Gastrocnemius medialis (tissue), 4 donors: ENCODE data around the gene PAPSS1. TPM values are rescaled to one million over a fixed set of nuclear protein-coding genes. Genes with fewer than 3 reads are reported as not detected.
"Not testable (repeated sequence)": the region's sequence is repeated elsewhere in the genome, so short reads cannot be mapped to it uniquely, and the experiment has no call there.

ENCODE experiments used
- ATAC-seq, 2 donors: fragments of 150-250 bp; one replicate each; pipeline ENCODE4 v1.9.1; 2016
- DNase-seq, 2 donors: peaks; one replicate each; pipeline ENCODE4 v3.0.0-alpha.2; 2019
- H3K27ac ChIP-seq, 4 donors: fragments of 200-600 bp; sonication (generic); 1 replicate in 1 of 4; 2 replicates in 3 of 4; pipeline ENCODE4 v1.5.1; 2016 to 2018; ENCODE audit warnings: mild to moderate bottlenecking in 2 of 4, moderate library complexity in 1 of 4
- H3K27me3 ChIP-seq, 3 donors: fragments of 200-600 bp; sonication (generic) in 2 of 3; 1 replicate in 1 of 3; 2 replicates in 2 of 3; pipeline versions ENCODE4 v1.5.1 to v1.6.0; 2016 to 2019; ENCODE audit warnings: mild to moderate bottlenecking in 1 of 3, moderate library complexity in 1 of 3
- H3K36me3 ChIP-seq, 2 donors: fragments of 200-600 bp; sonication (generic) in 1 of 2; one replicate each; pipeline ENCODE4 v1.5.1; 2017 to 2018
- H3K4me1 ChIP-seq, 2 donors: fragments of 200-600 bp; sonication (generic) in 1 of 2; one replicate each; pipeline ENCODE4 v1.5.1; 2016 to 2017; ENCODE audit warnings: mild to moderate bottlenecking in 2 of 2
- H3K4me3 ChIP-seq, 4 donors: fragments of 200-600 bp; sonication (generic) in 3 of 4; 1 replicate in 1 of 4; 2 replicates in 3 of 4; pipeline ENCODE4 v1.5.1; 2016 to 2019; ENCODE audit warnings: mild to moderate bottlenecking in 2 of 4
- H3K9me3 ChIP-seq, 3 donors: fragments of 200-600 bp; sonication (generic) in 2 of 3; 1 replicate in 1 of 3; 2 replicates in 2 of 3; pipeline ENCODE4 v1.5.1; 2016 to 2019
- CTCF ChIP-seq, 5 experiments: fragments of 450-650 bp in 3 of 5; fragments of 200-600 bp in 2 of 5; sonication (generic) in 2 of 5; IDR thresholded peaks in 4 of 5; conservative IDR thresholded peaks in 1 of 5; 1 replicate in 4 of 5; 2 replicates in 1 of 5; pipeline ENCODE4 v1.5.1; 2016 to 2019; ENCODE audit warnings: antibody characterized with exemption in 5 of 5, mild to moderate bottlenecking in 3 of 5, moderate library complexity in 3 of 5
- POLR2A ChIP-seq, 2 donors: fragments of 450-650 bp; IDR thresholded peaks; one replicate each; pipeline ENCODE4 v1.6.1; 2017; ENCODE audit warnings: antibody characterized with exemption in 2 of 2, mild to moderate bottlenecking in 2 of 2, moderate library complexity in 2 of 2
- in situ Hi-C, 4 donors: fragments of 200-750 bp; cut with MboI; loops; one replicate each; pipeline versions ENCODE4 v1.15.0 to v1.8.0; 2017; ENCODE audit warnings: low sequenced_read_pairs in 4 of 4
- intact Hi-C: fragments of 100-400 bp; cut with DNase I; formaldehyde crosslinking; loops from one replicate; pipeline ENCODE4 v1.15.1; 2023; ENCODE audit warnings: low total_unique reads
- total RNA-seq, 4 donors: library from RNA; depleted of rRNA; stranded (reverse); fragments of >200 nt; gene quantifications; one replicate each; pipeline versions ENCODE4 v1.1.0 to v1.2.3, GENCODE V29; 2016

Gene PAPSS1
- total RNA-seq, 4 donors from 2014 or later: 3.7 to 7.0 (median 5.9) TPM

DNA sequence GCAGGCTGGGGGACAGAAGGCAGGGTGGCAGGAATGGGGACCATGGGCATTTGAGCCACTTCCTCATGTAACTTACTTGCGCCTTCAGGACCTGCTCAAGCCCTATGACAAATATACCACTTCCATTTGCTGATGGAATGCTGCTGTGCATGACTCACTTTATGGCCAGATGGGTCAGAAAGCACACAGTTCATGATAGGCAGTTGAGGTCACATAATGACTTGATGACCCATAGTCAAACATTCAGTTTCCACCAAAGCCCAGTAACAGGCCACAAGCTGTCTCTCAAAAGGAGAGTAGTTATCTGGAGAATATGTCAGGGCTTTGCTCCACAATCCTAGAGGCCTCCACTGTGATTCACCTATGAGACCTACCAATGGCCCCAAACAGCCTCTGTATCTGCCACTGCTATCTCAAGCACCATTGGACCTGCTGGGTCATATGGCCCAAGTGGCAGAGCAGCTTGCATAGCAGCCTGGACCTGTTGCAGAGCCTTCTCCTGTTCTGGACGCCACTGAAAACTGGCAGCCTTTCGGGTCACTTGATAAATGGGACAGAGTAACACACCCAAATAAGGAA is 5.3 kb upstream of the PAPSS1 start:
- ATAC-seq (no peak), DNase-seq (no peak)
- Histone ChIP-seq H3K27me3 (no peaks in the 10 kb centered on the region), H3K27ac (no peak overlapping the region), H3K36me3 (no peaks in the 10 kb centered on the region), H3K4me3 (no peak overlapping the region), H3K9me3 (no peaks in the 10 kb centered on the region), H3K4me1 (peaks cover 6 to 10% of the 10 kb centered on the region in 2 donors)
- TF ChIP-seq POLR2A (IDR thresholded peaks at IDR 0.05) (no peak), CTCF (IDR thresholded peaks at IDR 0.05 in 4 of 5, conservative IDR thresholded peaks at IDR 0.05 in 1 of 5) (no peak)
- in situ Hi-C loops: no loop called here
- intact Hi-C loops: no loop called here

GRCh38 chr4:107723331-107723730 is 3.3 kb upstream of the PAPSS1 start:
- H3K9me3 ChIP-seq, H3K4me3 ChIP-seq, ATAC-seq, H3K27me3 ChIP-seq, H3K36me3 ChIP-seq, H3K27ac ChIP-seq, DNase-seq: not testable (repeated sequence)
- in situ Hi-C loops: loop anchor here in 2 of 4 donors (25.0 kb wide), 2 partner anchors 889 to 914 kb away; partner anchors contain the start of gene RPL34 (in 1 of the 2)
- intact Hi-C loops: loop anchor here (5.0 kb wide), 3 partner anchors 264 to 1406 kb away; partner anchors contain the start of genes AIMP1, HADH, RPL34 and TBCK
- peaks cover 6 to 16% of the 10 kb centered on the region in 2 donors for H3K4me1 ChIP-seq

DNA sequence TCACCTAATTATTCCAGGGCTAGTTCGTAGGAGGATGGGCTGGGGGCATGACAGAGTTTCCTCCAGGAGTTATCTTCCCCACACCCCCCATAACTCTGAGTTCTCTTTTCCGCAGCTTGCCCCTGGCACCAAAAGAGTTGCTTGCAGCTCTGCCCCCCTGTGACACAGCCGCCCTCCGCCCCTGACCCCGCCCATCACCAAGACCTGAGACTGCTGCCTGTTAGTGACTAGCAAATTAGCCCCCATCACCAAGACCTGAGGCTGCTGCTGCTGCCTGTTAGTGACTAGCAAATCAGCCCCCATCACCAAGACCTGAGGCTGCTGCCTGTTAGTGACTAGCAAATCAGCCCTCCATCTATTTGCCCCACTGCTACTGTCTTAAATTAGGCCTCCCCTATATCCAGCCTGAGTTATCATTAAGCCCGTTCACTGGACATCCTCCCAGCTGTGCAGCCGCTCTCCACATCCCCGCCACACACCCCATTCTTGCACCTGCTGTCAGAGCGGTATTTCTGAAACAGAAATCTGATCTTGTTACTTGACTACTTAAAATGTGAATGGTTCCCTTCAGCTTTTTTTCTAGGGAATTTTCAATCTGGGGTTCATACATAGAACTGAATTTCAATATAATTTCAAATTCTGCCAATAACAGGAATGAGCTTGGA is 1.5 kb upstream of the PAPSS1 start:
- H3K4me3 ChIP-seq: peak overlapping the region in 2 of 4 donors; percentile 95 to 99
- peak overlapping the region in 1 of 4 donors; percentile 94 for H3K27ac ChIP-seq
- DNase-seq (no peak), ATAC-seq (no peak)
- no peaks in the 10 kb centered on the region for H3K9me3 ChIP-seq
- peaks cover 5 to 16% of the 10 kb centered on the region in 2 donors for H3K4me1 ChIP-seq
- in situ Hi-C loops: loop anchor here in 2 of 4 donors (25.0 kb wide), 2 partner anchors 891 to 916 kb away; partner anchors contain the start of gene RPL34 (in 1 of the 2)
- H3K36me3 ChIP-seq: no peaks in the 10 kb centered on the region
- intact Hi-C loops: loop anchor here (2.0 to 5.0 kb wide), 4 partner anchors 19 to 1404 kb away; partner anchors contain the start of genes AIMP1, HADH, RPL34 and TBCK
- H3K27me3 ChIP-seq: no peaks in the 10 kb centered on the region
- TF ChIP-seq CTCF (IDR thresholded peaks at IDR 0.05 in 4 of 5, conservative IDR thresholded peaks at IDR 0.05 in 1 of 5) (no peak), POLR2A (IDR thresholded peaks at IDR 0.05) (no peak)

DNA sequence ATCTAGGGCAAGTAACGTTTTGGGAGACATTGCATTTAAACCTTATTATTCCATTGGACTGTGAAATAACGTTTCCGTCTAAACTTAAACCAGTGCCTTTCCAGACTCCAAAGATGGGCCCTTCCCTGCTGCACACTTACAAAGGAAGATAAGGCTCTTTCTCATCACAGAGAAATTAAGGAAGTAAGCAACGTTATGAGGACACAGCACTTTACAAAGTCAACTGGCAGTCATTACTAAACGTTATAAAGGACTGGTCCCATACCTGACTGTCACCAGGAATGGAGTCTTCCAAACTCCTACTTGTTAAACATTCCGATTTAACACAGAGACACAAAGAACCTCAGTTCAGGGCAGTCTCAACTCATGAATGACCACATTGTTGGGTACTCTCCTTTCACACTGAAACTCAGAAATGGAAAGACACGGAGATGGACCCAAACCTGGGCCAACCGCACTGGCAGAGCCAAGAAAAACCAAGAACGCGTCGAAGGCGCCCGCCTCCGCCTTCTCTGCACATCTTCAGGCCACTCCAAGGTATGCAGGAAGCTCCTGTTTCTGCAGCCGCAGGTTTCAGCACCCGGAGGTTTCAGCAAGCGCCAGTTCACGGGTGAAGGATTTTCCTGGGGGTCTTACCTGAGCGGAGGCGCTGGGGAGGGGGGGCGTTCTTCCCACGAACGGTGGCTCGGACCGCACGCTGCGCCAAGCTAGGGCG is 670 bp downstream of the PAPSS1 start:
- Histone ChIP-seq H3K4me3 (peak overlapping the region; percentile 90 to 99 (median 95)), H3K9me3 (no peaks in the 10 kb centered on the region), H3K4me1 (peaks cover 4 to 16% of the 10 kb centered on the region in 2 donors), H3K27ac (peak overlapping the region; percentile 79 to 94 (median 89)), H3K36me3 (no peaks in the 10 kb centered on the region), H3K27me3 (no peaks in the 10 kb centered on the region)
- ATAC-seq (no peak), DNase-seq (no peak)
- intact Hi-C loops (no loop called here), in situ Hi-C loops (loop anchor here in 2 of 4 donors (25.0 kb wide), 2 partner anchors 893 to 918 kb away; partner anchors contain the start of gene RPL34 (in 1 of the 2))
- TF ChIP-seq CTCF (IDR thresholded peaks at IDR 0.05 in 4 of 5, conservative IDR thresholded peaks at IDR 0.05 in 1 of 5): no peak
- no peak for TF ChIP-seq POLR2A (IDR thresholded peaks at IDR 0.05)
